H9 (cell line): Measurements from ENCODE around the gene RBFOX2. TPM values are rescaled to one million over a fixed set of nuclear protein-coding genes. Genes with fewer than 3 reads are reported as not detected.

Experiments
- DNase-seq: peaks from one replicate; pipeline ENCODE4 v3.0.0-alpha.2; 2017
- H2AFZ ChIP-seq: one replicate; pipeline ENCODE4 v1.6.1; 2013; ENCODE audit warnings: mild to moderate bottlenecking, low read length, control low read depth, moderate library complexity
- H2AK5ac ChIP-seq: 2 replicates; pipeline ENCODE4 v1.6.1; 2013; ENCODE audit warnings: low read length, control low read depth, mixed read lengths; ENCODE audit not compliant: insufficient read length
- H2BK120ac ChIP-seq: one replicate; pipeline ENCODE4 v1.6.1; 2013; ENCODE audit warnings: low read depth, mild to moderate bottlenecking, low read length, control low read depth, inconsistent platforms; ENCODE audit not compliant: poor library complexity, severe bottlenecking
- H2BK12ac ChIP-seq: 2 replicates; pipeline ENCODE4 v1.6.1; 2013; ENCODE audit warnings: low read length, control low read depth, mixed read lengths, low read depth; ENCODE audit not compliant: insufficient read length
- H2BK15ac ChIP-seq: 2 replicates; pipeline ENCODE4 v1.6.1; 2013; ENCODE audit warnings: low read depth, low read length, control low read depth
- H2BK20ac ChIP-seq: one replicate; pipeline ENCODE4 v1.6.1; 2013; ENCODE audit warnings: low read depth, mild to moderate bottlenecking, low read length, control low read depth, inconsistent platforms; ENCODE audit not compliant: poor library complexity, severe bottlenecking
- H2BK5ac ChIP-seq: 2 replicates; pipeline ENCODE4 v1.6.1; 2013; ENCODE audit warnings: low read length, control low read depth, mixed read lengths; ENCODE audit not compliant: insufficient read length
- H3K14ac ChIP-seq: 2 replicates; pipeline ENCODE4 v1.6.1; 2013; ENCODE audit warnings: low read length, control low read depth; ENCODE audit not compliant: insufficient read depth
- H3K18ac ChIP-seq: 2 replicates; pipeline ENCODE4 v1.6.1; 2013; ENCODE audit warnings: low read depth, mild to moderate bottlenecking, mixed read lengths, low read length, control low read depth; ENCODE audit not compliant: insufficient read length
- H3K23ac ChIP-seq: 2 replicates; pipeline ENCODE4 v1.6.1; 2013; ENCODE audit warnings: low read length, control low read depth, mixed read lengths, low read depth; ENCODE audit not compliant: insufficient read length
- H3K23me2 ChIP-seq: 2 replicates; pipeline ENCODE4 v1.6.1; 2013; ENCODE audit warnings: low read depth, mild to moderate bottlenecking, mixed read lengths, low read length, control low read depth; ENCODE audit not compliant: insufficient read length, poor library complexity, severe bottlenecking
- H3K27ac ChIP-seq: 2 replicates; pipeline ENCODE4 v1.5.1; 2013; ENCODE audit warnings: low read length, control low read depth, mixed read lengths, low read depth; ENCODE audit not compliant: insufficient read length
- H3K27me3 ChIP-seq: 2 replicates; pipeline ENCODE4 v1.6.1; 2013; ENCODE audit warnings: low read length, control low read depth, inconsistent platforms; ENCODE audit not compliant: insufficient read depth
- H3K4ac ChIP-seq: 2 replicates; pipeline ENCODE4 v1.6.1; 2013; ENCODE audit warnings: low read depth, mild to moderate bottlenecking, control low read depth, inconsistent platforms, low read length, moderate library complexity
- H3K4me1 ChIP-seq: 2 replicates; pipeline ENCODE4 v1.6.1; 2013; ENCODE audit warnings: low read length, control low read depth, inconsistent platforms; ENCODE audit not compliant: insufficient read depth
- H3K4me2 ChIP-seq: 2 replicates; pipeline ENCODE4 v1.6.1; 2013; ENCODE audit warnings: low read length, control low read depth, mixed read lengths; ENCODE audit not compliant: insufficient read length, insufficient read depth
- H3K56ac ChIP-seq: 2 replicates; pipeline ENCODE4 v1.6.1; 2013; ENCODE audit warnings: low read depth, mild to moderate bottlenecking, mixed read lengths, low read length, control low read depth; ENCODE audit not compliant: insufficient read length
- H3K79me1 ChIP-seq: 2 replicates; pipeline ENCODE4 v1.6.1; 2013; ENCODE audit warnings: low read depth, mild to moderate bottlenecking, moderate library complexity, low read length, control low read depth, inconsistent platforms; ENCODE audit not compliant: insufficient read depth, poor library complexity, severe bottlenecking
- H3K79me2 ChIP-seq: 2 replicates; pipeline ENCODE4 v1.6.1; 2013; ENCODE audit warnings: low read length, control low read depth, inconsistent platforms; ENCODE audit not compliant: insufficient read depth
- H3K9ac ChIP-seq: 2 replicates; pipeline ENCODE4 v1.6.1; 2013; ENCODE audit warnings: low read length, control low read depth, mixed read lengths; ENCODE audit not compliant: insufficient read length; ENCODE audit errors: extremely low read depth
- H3K9me3 ChIP-seq: one replicate; pipeline ENCODE4 v1.6.1; 2013; ENCODE audit warnings: low read depth, low read length, inconsistent platforms; ENCODE audit not compliant: control insufficient read depth
- H3T11ph ChIP-seq: one replicate; pipeline ENCODE4 v1.6.1; 2013; ENCODE audit warnings: mild to moderate bottlenecking, low read length, control low read depth, inconsistent platforms
- H4K20me1 ChIP-seq: one replicate; pipeline ENCODE4 v1.6.1; 2013; ENCODE audit not compliant: control insufficient read depth, insufficient read length, insufficient read depth
- H4K5ac ChIP-seq: 2 replicates; pipeline ENCODE4 v1.6.1; 2013; ENCODE audit warnings: low read depth, mild to moderate bottlenecking, mixed read lengths, low read length, control low read depth; ENCODE audit not compliant: insufficient read length
- H4K8ac ChIP-seq: replicated peaks from 2 replicates; pipeline ENCODE4 v1.6.1; 2013; ENCODE audit warnings: low read length, control low read depth, mixed read lengths, low read depth; ENCODE audit not compliant: insufficient read length
- H4K91ac ChIP-seq: 2 replicates; pipeline ENCODE4 v1.6.1; 2013; ENCODE audit warnings: low read depth, mild to moderate bottlenecking, moderate library complexity, mixed read lengths, low read length, control low read depth; ENCODE audit not compliant: insufficient read length
- H3K27ac Mint-ChIP-seq, 3 experiments: 2 replicates in 2 of 3; 3 replicates in 1 of 3; pipeline ENCODE4 v1.8.0; 2020 to 2021; ENCODE audit warnings: mixed read lengths in 3 of 3, mild to moderate bottlenecking in 1 of 3, moderate library complexity in 1 of 3
- H3K27me3 Mint-ChIP-seq: 2 replicates; pipeline ENCODE4 v1.8.0; 2021; ENCODE audit warnings: low read depth, mild to moderate bottlenecking, moderate library complexity, mixed read lengths
- H3K36me3 Mint-ChIP-seq, 3 experiments: 2 replicates in 2 of 3; 3 replicates in 1 of 3; pipeline ENCODE4 v1.8.0; 2020 to 2021; ENCODE audit warnings: low read depth in 3 of 3, mixed read lengths in 3 of 3; ENCODE audit not compliant: insufficient read depth in 1 of 3
- H3K4me1 Mint-ChIP-seq, 2 experiments: 2 replicates each; pipeline ENCODE4 v1.8.0; 2020; ENCODE audit warnings: mixed read lengths in 2 of 2
- H3K4me3 Mint-ChIP-seq, 2 experiments: 2 replicates in 1 of 2; 3 replicates in 1 of 2; pipeline ENCODE4 v1.8.0; 2020 to 2021; ENCODE audit warnings: mild to moderate bottlenecking in 2 of 2, mixed read lengths in 2 of 2, moderate library complexity in 1 of 2
- H3K9me3 Mint-ChIP-seq, 2 experiments: 2 replicates in 1 of 2; 3 replicates in 1 of 2; pipeline ENCODE4 v1.8.0; 2020; ENCODE audit warnings: mild to moderate bottlenecking in 2 of 2, mixed read lengths in 2 of 2, moderate library complexity in 1 of 2
- WGBS: extraction: QIAGEN DNeasy Blood & Tissue Kit; methylation state at CpG from one replicate; pipeline ENCODE4 v1.1.7; 2013; ENCODE audit warnings: missing lambda C conversion rate, low lambda C conversion rate, mixed read lengths; ENCODE audit not compliant: insufficient read length; ENCODE audit errors: extremely low coverage; 5-methylcytosine and 5-hydroxymethylcytosine counted together
- total RNA-seq: library from RNA; stranded (reverse); gene quantifications from 2 replicates; pipeline ENCODE4 v1.2.1, GENCODE V29; 2021
- TF ChIP-seq, protein P1 (sequence below): fragments of 200-600 bp; sonication (generic); conservative IDR thresholded peaks from 3 replicates; pipeline ENCODE4 v1.8.0; 2021; ENCODE audit warnings: antibody characterized with exemption, mild to moderate bottlenecking

The RBFOX2 gene
- total RNA-seq, 1 experiment from 2014 or later = 84.7 TPM

DNA sequence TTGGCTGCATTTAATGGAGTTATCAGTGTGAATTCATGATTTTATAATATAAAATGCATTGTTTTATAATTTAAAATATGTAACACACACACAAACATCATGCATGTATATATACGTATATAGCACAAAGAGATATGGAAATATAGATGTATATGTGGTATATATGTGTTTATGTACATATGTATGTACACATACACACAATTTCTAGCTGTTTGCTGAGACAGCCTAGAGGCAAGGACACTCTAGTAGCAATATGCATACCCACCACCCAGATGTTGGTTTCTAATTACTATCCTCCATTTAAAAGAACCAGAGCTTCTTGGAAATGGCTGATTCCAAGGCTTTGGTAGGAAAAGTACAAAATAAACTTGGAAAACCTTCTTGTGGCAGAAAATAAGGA, 50.4 kb downstream of the RBFOX2 start:
- no CpG with 5 or more reads among the region's 1 CpG for WGBS
- H3K9me3 Mint-ChIP-seq = no peaks in the 10 kb centered on the region; a peak in 1 of 5 replicates
- H4K8ac ChIP-seq = no peak overlapping the region
- no peak overlapping the region for H2AK5ac ChIP-seq
- H3K9me3 ChIP-seq = no peaks in the 10 kb centered on the region
- H3K23ac ChIP-seq = no peak overlapping the region
- H2BK12ac ChIP-seq = no peak overlapping the region
- no peaks in the 10 kb centered on the region for H3K27me3 ChIP-seq
- no peak overlapping the region for H2BK5ac ChIP-seq
- no peak overlapping the region for H3K56ac ChIP-seq
- no peaks in the 10 kb centered on the region for H3K23me2 ChIP-seq
- H4K20me1 ChIP-seq = no peaks in the 10 kb centered on the region
- no peaks in the 10 kb centered on the region for H3K27me3 Mint-ChIP-seq
- no peak overlapping the region for H3K4ac ChIP-seq
- peaks cover 0 to 5% (median 5%) of the 10 kb centered on the region in 3 experiments; a peak in 3 of 7 replicates for H3K36me3 Mint-ChIP-seq
- H2BK20ac ChIP-seq = no peak overlapping the region
- peaks cover 4% of the 10 kb centered on the region for H3K79me1 ChIP-seq
- TF ChIP-seq, protein P1, sequence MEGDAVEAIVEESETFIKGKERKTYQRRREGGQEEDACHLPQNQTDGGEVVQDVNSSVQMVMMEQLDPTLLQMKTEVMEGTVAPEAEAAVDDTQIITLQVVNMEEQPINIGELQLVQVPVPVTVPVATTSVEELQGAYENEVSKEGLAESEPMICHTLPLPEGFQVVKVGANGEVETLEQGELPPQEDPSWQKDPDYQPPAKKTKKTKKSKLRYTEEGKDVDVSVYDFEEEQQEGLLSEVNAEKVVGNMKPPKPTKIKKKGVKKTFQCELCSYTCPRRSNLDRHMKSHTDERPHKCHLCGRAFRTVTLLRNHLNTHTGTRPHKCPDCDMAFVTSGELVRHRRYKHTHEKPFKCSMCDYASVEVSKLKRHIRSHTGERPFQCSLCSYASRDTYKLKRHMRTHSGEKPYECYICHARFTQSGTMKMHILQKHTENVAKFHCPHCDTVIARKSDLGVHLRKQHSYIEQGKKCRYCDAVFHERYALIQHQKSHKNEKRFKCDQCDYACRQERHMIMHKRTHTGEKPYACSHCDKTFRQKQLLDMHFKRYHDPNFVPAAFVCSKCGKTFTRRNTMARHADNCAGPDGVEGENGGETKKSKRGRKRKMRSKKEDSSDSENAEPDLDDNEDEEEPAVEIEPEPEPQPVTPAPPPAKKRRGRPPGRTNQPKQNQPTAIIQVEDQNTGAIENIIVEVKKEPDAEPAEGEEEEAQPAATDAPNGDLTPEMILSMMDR = no peak
- H3K79me2 ChIP-seq = peaks cover 7% of the 10 kb centered on the region
- no peak overlapping the region for H2BK15ac ChIP-seq
- no peak overlapping the region for H4K91ac ChIP-seq
- DNase-seq = no peak
- peaks cover 2% of the 10 kb centered on the region for H3K4me1 ChIP-seq
- H3K14ac ChIP-seq = no peak overlapping the region
- H3K9ac ChIP-seq = no peak overlapping the region
- H3K4me3 Mint-ChIP-seq = no peak overlapping the region
- no peak overlapping the region for H3T11ph ChIP-seq
- peaks cover 43 to 54% of the 10 kb centered on the region in 2 experiments for H3K4me1 Mint-ChIP-seq
- H3K4me2 ChIP-seq = no peak overlapping the region
- H3K27ac Mint-ChIP-seq = no peak overlapping the region
- H2BK120ac ChIP-seq = no peak overlapping the region
- H3K27ac ChIP-seq = no peak overlapping the region
- no peak overlapping the region for H4K5ac ChIP-seq
- no peak overlapping the region for H3K18ac ChIP-seq
- no peak overlapping the region for H2AFZ ChIP-seq
